NT2/D1 (cell line): ENCODE data around the gene TSPAN31.

Source experiments
- YY1 ChIP-seq: IDR thresholded peaks from 2 replicates; pipeline ENCODE4 v1.6.1; 2011; ENCODE audit not compliant: insufficient read length, insufficient read depth
- ZNF274 ChIP-seq: IDR thresholded peaks from 2 replicates; pipeline ENCODE4 v1.6.1; 2011; ENCODE audit warnings: mild to moderate bottlenecking, low read depth, low read length

DNA sequence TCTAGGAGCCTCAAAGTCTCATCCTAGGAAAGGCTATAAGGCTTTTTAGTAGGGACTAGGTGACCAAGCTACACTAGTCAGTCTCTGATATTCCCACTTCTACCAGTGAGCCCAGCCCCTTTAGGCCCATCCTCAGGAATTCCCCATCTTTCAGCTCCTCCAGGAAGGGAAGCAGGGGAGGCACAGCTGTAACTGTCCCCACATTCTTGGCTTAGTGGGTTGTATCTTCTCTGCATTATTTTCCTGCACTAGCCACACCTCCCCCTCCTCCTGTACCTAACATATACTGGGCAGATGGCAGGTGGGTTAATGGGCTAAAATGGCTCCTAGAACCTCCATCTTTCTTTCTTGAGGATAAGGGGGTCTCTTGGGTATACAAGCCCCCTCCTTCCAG, 22.5 kb downstream of the TSPAN31 start:
- TF ChIP-seq ZNF274 (no peak), YY1 (no peak)
